GM19043 (cell line): ENCODE measurements around the gene HRH4.

ENCODE experiments used
- ATAC-seq: cut with Tn5 transposase; IDR thresholded peaks from one replicate; pipeline ENCODE4 v1.9.1; 2021; ENCODE audit warnings: low read depth; ENCODE audit not compliant: unreplicated experiment

Gene HRH4, protein sequence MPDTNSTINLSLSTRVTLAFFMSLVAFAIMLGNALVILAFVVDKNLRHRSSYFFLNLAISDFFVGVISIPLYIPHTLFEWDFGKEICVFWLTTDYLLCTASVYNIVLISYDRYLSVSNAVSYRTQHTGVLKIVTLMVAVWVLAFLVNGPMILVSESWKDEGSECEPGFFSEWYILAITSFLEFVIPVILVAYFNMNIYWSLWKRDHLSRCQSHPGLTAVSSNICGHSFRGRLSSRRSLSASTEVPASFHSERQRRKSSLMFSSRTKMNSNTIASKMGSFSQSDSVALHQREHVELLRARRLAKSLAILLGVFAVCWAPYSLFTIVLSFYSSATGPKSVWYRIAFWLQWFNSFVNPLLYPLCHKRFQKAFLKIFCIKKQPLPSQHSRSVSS

DNA sequence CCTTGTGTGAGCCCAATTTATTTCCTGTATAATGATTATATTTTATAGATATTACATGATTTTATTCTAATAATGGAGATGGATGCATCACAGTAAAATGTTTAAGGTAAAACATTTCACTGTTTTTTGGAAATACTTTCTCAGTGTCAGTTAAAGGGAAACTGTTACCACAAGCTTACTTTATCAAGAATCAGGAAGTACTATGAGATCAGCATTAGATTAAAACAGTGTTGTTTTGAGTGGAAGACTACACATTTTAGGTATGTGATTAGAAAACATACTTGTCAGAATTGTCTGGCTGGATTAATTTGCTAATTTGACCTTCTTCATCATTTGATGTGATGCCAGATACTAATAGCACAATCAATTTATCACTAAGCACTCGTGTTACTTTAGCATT lies at the start of gene HRH4:
Gene HRH4, plus strand, starts transcription at position 250 of the 400 bp plus-strand sequence. Its CDS starts 92 bp downstream, at position 342.
- no peak for ATAC-seq

DNA sequence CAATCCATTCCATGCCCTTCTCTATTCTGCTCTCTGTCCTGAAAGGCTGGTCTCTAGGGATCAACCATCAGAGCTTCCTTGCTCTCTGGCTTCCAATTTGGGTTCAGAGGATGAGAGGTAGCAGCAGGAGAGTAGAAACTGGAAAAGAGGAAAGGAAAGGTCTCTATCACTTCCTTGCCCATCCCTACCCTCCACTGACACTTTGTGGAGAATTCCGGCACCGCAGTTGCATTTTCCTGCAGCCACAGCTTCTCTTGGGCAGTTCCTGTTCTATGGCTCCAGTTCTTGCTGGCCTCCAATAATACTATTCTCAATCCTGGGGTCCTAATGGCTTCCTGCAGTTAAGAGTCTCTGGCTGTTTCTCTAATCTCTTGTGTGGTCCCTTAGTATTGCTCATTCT lies 47.3 kb upstream of the HRH4 start:
- ATAC-seq, result no peak

DNA sequence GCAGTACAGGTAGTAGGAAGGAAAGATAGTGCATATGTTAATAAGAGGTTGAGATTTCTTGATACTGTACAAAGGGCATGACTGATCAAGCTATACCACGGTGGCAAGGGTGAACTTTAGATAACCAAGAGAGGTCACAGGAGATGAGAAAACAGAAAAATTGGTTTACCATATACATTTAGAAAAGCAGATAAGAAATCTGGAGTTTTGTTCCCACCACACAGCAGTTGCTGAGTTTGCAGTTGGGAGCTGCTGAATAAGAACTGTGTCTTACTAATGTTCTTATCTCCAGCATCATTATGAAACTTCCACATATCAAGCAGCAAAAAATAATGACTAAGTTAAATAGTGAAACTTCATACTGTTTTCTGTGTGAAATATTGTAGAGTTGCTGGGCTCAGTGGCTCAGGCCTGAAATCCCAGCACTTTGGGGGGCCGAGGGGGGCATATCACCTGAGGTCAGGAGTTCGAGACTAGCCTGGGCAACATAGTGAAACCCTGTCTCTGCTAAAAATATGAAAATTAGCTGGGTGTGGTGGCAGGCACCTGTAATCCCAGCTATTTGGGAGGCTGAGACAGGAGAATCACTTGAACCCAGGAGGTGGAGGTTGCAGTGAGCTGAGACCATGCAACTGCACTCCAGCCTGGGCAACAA lies 46.0 kb upstream of the HRH4 start:
- ATAC-seq, result no peak

DNA sequence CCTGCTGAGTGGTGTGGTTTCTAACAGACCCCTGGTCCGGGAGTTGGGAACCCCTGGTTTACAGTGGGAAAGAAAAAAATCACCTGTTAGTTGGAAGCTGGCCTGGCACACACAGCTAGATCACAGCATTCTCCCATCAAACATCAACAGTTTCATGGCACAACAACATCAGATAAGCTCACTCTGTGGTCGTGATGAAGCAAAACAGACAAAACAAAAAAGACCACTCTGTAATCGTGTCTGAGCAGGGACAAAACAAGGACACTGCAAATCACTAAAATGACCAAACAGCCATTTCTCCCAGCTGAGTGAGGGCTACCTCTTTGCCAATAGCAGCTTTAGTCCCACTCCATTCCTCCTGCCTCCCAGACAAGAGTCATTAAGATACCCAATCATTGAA lies 43.0 kb upstream of the HRH4 start:
- no peak for ATAC-seq

DNA sequence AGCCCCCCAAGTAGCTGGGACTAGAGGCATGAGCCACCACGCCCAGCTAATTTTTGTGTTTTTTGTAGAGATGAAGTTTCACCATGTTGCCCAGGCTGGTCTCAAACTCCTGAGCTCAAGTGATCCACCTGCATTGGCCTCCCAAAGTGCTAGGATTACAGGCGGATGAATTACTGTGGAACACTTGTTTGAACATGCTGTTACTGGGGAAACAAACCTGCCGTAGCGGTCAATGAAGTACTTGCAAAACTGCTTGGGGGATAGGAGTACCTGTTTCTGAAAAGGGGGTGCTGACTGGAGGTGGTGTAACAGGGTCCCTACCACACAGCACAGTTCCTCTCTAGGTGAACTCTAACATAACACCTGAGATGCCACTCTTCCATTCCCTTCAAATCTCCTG lies 39.9 kb upstream of the HRH4 start:
- no peak for ATAC-seq

DNA sequence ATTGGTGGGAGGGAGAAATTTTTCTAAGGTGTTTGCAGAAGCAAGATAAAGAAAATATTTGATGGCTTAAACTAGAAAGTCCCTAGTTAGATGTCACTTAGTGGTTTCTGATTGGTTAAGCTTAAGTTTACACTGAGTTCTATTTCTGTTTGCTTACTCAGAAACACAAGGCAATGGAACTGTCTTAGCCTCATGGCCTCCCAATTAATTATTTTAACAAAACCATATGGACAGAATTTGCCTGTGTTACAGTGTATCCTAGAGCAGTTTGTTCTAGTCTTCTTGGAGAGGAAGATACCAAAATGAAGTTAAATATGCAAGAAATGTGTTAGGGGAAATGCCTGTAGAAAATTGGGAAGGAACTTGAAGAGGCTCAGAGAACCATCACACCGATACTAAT lies 38.6 kb upstream of the HRH4 start:
- ATAC-seq, result no peak

DNA sequence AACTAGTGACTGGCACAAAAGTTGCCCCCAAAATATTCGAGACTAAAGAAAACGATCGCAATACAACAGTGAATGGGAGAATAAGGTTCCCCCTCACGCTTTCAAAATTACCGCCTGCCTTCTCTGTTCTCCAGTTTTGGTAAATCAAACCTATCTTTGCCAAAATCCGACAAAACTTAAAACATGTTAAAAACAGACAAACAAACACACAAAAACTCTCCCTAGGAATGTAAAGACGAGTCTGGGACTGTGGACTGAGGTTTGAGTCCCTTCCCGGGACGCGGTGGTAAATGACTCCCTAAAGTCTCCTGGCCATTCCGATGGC lies 34.4 kb upstream of the HRH4 start:
- no peak for ATAC-seq

DNA sequence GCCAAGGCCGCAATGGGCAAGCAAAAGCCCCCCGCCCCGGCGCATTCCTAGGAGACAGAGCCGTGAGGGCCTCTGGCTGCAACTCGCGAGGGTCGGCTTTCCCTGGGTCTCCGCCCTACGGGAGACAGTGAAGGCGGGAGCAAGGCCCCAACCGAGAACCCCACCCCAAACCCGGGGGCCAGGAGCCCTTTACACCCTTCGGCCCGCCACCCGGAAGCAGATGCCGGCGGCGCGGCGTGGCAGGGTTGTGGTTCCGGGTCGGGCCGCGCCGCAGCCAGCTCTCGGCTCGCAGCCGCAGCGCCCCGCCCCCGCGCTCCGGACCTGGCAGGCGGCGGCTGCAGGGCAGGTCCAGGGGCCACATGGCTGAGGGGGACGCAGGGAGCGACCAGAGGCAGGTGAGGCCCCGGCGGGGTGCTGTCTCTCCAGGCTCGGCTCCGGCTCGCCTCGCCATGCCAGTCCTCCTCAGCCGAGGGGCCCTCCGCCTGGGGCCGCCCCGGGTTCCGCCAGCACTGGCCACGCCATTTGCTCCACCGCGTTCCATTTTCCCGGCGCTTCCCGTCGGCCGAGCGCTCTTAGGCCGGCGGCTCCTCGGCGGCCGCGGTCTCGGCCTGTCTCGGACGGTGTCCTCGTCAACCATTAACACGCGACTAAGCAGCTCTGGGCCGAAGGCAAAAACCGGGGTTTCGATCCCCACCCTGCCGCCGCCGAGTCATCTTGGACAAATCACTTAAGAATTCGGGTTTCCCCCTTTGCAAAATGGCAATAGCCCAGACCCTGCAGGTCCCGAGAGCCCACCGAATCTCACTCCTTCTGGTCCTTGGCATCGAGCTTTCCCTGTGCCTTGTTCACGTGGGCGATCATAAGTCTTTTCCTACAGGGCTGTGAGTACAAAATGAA lies 33.8 kb upstream of the HRH4 start, which contains the start of gene IMPACT:
Gene IMPACT, plus strand, starts transcription at position 273 of the 897 bp plus-strand sequence. Its CDS starts 87 bp downstream, at position 360.
- peak; percentile 84 for ATAC-seq

DNA sequence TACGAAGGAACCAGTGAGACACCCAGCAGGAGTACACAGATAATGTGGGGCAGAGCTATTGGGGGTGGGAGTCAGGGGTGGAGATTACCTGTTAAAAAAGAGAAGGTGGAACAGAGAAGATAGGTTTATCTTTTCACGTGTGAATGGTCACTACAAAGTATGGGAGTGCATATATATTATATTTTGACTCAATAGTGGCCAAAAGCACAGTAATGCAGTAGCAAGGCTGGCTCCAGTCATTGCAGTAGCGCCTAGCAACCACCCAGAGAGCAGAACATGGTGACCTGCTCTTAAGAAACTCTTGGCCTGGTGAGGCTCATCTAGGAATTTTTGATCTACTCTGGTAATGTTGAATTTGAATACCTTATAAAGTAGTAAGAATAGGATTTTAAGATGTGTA lies 33.0 kb upstream of the HRH4 start:
- ATAC-seq, result no peak

DNA sequence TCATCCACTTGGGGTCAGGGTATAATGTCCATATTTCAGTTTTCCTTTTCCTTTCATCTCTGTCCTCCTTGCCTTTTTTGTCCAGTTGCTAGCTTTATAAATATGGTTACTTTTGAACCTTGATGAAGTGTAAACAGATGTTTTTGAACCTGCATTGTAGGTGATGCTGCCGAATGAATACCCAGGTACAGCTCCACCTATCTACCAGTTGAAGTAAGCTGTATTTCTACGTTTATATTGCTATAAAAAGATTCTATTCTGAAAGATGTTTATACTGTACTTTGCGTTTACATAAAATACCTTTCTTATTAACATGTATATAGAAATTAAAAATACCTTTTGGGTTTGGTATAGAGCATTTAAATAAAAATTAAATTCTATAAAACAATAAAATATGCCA lies 31.7 kb upstream of the HRH4 start:
- no peak for ATAC-seq

DNA sequence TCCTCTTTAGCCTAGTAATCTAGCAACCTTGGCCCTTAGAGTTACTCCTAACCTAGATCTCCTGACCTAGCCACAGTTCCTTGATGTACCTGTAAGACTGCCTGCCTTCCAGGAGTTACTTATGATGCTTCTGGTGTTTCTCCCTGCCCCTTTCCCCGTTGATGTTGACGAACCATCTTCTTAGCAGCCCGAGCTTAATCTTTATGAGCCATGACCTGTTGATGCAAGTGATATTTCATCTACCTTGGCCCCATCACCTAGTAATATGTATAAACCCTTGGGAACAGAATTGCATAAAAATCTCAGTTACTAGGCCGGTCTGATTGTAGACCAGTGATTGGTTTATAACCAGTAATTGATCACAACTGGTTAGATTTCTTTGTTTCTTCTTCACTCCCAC lies 31.2 kb upstream of the HRH4 start:
- no peak for ATAC-seq

DNA sequence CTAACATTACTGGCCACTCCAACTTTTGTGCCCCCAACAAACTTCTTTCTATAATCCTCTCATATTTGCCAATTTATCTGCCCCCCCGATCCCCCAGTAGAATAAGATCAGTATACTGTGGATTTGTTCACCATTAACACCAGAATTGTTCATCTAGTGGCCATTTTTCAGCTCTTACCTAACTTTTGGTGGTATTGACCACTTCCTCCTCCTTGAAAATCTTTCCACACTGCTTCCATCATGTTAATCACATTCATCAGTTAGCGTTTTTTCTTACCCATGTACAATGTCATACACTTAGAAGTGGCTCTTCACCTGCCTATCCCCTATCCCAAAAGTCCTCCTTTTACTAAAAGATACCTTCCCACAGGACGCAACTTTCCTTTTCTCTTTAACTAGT lies 27.8 kb upstream of the HRH4 start:
- no peak for ATAC-seq

DNA sequence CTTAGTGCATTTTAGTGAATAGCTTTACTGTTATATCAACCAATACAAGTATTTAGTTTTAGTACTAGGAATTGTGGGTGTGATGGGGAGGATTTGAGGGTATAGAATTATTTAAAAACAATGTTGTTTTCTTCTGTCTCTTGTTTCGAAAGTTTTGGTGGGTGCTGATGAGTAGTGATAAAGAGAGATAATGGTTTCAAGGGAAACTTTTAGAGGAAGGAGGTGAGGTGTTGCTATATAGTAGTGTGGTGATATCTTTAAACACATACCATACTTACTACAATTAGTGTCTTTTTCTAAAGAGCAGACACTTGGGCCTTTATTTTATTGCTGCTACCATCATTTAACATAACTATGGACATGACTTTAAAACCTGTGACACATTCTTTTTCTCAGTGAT lies 23.5 kb upstream of the HRH4 start:
- no peak for ATAC-seq

DNA sequence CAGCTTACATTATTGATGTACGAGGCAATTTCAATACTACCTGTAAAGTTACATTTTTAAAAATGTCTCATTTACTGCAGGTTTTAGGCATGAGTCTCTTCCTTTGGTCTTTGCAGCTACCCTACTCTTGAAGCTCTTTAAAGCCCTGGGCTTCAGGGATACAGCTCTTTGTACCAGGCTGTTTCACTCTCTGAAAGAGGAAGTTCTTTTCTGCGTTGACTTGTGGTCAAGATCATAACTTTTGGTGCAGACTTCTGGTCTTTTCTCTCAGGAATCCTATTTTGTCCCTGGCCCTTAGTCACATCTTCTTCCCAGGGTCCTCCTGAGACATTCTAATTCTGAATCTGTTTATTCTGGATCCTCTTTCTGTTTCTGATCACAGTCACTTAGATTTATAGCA lies 16.6 kb upstream of the HRH4 start:
- ATAC-seq, result no peak

DNA sequence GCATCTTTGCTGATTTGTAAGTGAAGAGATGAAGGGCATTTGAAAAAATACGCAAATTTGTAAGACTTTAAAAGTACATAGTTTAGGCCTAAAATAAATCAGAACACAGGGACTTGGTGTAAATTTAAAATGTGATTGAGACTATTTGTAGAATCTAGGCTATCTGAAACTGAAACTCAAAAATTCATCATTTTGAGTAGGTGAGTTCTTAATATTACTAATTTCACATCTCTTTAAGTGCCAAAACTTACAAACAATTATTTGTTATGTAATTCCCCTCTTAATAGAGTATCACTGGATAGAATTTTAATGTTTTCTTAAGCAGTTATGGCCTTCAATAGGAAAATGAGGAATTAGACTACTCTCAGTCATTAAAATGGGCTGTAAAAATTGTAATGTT lies 14.0 kb upstream of the HRH4 start:
- no peak for ATAC-seq

DNA sequence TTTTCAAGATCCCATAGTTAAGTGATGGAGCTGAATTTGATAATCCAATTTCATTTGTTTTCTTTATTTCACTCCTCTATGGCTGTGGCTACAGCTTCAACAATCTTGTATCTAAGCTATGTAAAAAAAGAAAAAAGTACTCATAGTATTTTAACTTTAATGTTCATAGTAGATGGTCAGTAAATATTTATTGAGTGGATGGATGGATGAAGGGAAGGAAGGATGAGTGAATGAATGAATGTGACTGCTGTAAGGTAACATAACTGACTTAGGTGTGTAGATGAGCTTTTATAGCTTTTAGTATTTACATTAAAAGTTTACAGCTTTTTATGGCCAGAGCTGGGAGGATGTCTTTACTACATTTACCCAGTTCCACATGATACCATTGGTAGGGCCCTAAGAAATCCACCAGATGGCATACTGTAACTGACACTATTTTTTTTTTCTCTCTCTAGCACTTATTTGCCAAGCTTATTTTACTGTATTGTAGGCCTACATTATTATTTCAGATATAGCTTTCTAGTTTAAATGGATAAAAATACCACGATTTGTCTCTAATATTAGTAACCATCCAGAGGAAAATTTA lies 13.4 kb upstream of the HRH4 start:
- ATAC-seq, result no peak

DNA sequence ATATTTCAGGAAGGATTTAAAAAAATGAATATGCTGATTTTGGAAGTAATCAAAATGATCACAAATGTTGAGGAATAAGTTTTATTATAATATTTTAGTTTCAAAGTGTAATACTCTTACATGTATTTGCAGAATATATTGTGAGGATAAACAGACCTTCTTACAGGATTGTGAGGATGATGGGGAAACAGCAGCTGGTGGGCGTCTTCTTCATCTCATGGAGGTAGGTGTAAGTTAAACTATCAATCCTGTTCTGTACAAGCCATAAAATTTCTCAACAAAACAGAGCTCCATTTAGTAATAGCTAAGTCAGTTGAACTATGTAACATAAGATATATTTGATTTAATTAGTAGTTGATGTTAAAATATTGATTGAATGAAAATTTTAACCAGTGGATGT lies 12.5 kb upstream of the HRH4 start:
- ATAC-seq, result no peak

DNA sequence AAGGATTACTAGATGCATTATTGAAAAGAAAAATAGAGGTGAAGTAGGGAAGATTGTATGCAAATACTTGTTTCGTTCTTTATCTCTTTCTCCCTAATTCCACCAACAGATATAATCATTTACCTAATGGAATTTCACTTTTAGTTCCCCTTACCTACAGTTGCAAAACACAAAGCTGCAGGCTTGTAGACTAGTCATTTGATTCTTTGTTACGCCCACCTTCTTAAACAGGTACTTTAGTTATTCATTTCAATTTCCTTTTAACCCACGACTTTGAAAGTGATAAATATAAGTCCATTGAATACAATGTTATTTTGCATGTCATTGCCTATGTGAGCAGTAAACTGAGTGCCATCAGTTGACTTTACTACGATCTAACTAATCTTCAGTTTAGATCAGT lies 3.9 kb upstream of the HRH4 start:
- peak; percentile 86 for ATAC-seq

DNA sequence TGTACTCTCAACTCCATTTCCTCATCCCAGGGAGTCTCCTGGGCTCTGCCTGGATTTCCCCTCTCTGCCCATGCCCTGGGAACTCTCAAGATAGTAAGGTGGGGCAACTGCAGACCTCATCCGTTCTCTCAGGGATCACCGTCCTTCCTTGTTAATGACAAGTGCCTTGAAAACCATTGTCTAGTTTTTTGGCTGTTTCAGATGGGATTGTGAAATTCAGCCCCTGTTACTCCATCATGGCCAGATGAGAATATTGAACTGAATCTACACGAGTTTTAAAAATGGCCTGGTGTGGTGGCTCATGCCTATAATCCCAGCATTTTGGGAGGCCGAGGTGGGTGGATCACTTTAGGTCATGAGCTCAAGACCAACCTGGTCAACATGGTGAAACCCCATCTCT lies 665 bp upstream of the HRH4 start:
- ATAC-seq, result no peak

DNA sequence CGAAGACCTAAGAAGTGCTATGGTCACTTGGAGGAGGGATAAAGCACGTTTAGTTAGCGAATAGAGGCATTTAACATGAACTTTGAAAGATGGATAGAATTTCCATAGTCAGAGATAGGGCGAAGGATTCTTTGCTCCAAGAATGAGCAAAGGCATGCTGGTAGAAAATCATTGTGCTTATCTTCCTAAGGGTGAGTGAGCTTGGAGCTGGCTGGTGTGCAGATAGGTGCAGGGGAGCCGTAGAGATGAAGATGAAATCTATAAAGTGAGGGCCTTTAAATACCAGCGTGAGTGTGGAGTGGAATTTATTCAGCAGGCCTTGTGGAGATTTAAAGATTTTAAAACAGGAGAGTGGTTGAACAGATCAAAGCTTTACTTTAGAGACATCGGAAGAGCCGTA lies 1.6 kb downstream of the HRH4 start:
- ATAC-seq, result no peak
